ENCODE measurements around the gene OXLD1. TPM values are rescaled to one million over a fixed set of nuclear protein-coding genes. Genes with fewer than 3 reads are reported as not detected.

The OXLD1 gene
- total and polyA plus RNA-seq, 12 donors = 3.7 to 166 (median 51.5) TPM

DNA sequence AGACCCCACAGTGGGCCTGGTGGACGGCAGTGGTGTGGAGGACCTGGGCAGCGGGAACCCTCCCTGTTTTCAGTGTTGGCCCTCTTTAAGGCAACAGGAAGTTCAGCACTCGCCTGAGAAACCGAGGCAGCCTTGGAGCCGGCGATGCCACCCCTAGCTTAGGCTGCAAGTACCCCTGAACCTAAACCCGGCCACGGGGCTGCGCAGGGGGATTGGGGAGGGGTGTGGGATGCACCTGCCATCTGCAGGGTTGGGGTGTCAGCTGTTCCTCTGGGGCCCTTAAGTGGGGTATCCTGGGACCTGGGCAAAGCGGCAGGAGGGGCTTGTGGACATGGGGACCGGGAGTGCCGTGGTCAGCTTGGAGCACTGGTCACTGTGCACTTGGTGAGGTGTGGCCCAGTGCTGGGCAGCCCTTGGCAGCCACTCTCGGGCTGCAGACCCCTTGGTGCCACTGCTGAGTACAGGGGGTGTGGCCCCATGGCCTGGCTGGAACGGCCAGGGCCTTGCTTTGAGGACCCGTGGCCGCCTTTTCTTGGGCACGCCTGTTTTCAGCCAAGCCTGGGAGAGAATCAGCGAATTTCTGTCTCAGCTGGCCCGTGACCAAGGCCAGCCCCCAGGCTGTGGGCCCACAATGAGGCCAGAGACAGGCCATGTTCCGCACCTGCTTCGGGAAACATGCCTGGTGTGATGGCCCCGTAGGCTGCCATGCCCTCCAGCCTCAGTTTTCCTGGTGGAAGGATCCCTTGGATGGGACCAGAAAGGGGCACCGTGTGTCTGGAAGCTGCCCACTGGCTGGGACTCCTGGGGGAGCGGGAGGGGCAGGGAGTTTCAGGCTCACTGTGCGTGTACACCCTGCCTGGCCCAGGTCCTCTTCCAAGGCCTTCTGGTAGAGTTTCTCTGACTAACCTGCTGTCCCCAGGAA, 41.6 kb upstream of the OXLD1 start:
- 75 to 89% (median 86%) methylated on average over 4 to 25 of the region's 25 CpGs for WGBS, 4 donors
- Histone ChIP-seq H3K9me3 (replicated peaks in 1 of 3) (no peaks in the 10 kb centered on the region), H3K27ac (no peak overlapping the region), H3K4me1 (replicated peaks in 1 of 2) (peaks cover 18 to 27% of the 10 kb centered on the region in 2 donors), H3K36me3 (replicated peaks in 1 of 2) (peaks cover 0 to 27% of the 10 kb centered on the region in 2 donors), H3K4me3 (no peak overlapping the region), H3K27me3 (no peaks in the 10 kb centered on the region)
- DNase-seq = peak in 1 of 7 donors; percentile 18
- TF ChIP-seq POLR2A (IDR thresholded peaks at IDR 0.05) = no peak
- TF ChIP-seq, protein P1, sequence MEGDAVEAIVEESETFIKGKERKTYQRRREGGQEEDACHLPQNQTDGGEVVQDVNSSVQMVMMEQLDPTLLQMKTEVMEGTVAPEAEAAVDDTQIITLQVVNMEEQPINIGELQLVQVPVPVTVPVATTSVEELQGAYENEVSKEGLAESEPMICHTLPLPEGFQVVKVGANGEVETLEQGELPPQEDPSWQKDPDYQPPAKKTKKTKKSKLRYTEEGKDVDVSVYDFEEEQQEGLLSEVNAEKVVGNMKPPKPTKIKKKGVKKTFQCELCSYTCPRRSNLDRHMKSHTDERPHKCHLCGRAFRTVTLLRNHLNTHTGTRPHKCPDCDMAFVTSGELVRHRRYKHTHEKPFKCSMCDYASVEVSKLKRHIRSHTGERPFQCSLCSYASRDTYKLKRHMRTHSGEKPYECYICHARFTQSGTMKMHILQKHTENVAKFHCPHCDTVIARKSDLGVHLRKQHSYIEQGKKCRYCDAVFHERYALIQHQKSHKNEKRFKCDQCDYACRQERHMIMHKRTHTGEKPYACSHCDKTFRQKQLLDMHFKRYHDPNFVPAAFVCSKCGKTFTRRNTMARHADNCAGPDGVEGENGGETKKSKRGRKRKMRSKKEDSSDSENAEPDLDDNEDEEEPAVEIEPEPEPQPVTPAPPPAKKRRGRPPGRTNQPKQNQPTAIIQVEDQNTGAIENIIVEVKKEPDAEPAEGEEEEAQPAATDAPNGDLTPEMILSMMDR (IDR thresholded peaks at IDR 0.05) = no peak
- intact Hi-C loops (cut with DNase I) = no loop called here

DNA sequence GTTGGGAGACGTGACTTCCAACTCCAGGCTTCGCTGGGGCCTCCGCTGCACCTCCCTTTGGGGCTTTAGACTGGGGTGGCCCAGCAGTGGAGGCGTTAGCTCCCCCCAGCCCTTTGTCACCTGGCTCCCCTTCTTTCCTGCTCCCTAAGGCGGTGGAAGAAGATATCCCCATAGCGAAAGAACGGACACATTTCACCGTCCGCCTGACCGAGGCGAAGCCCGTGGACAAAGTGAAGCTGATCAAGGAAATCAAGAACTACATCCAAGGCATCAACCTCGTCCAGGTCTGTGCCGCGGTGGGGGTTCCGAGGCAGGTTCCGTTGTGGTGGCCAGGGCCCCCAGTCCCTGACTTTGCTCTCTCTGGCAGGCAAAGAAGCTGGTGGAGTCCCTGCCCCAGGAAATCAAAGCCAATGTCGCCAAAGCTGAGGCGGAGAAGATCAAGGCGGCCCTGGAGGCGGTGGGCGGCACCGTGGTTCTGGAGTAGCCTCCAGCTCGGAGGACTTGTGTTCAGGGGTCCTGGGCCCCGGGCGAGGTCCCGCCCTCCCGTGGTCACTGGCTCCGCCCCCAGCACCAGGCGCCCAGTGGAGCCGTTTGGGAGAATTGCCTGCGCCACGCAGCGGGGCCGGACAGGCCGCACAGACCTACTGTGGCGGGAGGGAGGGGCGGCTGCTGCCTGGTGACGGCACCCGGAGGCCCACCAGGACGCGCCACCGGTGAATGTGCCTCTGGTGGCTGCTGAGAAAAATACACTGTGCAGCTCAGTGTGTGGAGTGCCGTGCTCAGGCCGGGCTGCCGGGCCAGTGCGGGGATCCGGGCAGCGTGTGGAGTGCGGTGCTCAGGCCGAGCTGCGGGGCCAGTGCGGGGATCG, 40.6 kb upstream of the OXLD1 start:
- no peaks in the 10 kb centered on the region for H3K9me3 ChIP-seq (replicated peaks in 1 of 3)
- peaks cover 0 to 27% of the 10 kb centered on the region in 2 donors for H3K36me3 ChIP-seq (replicated peaks in 1 of 2)
- TF ChIP-seq, protein P1 (IDR thresholded peaks at IDR 0.05) = no peak
- TF ChIP-seq POLR2A (IDR thresholded peaks at IDR 0.05) = no peak
- no peak overlapping the region for H3K27ac ChIP-seq
- DNase-seq = no peak
- H3K27me3 ChIP-seq = no peaks in the 10 kb centered on the region
- WGBS, 4 donors = 89 to 96% (median 91%) methylated on average over 20 to 54 of the region's 54 CpGs
- intact Hi-C loops (cut with DNase I) = no loop called here
- peaks cover 16 to 27% of the 10 kb centered on the region in 2 donors for H3K4me1 ChIP-seq (replicated peaks in 1 of 2)
- H3K4me3 ChIP-seq = no peak overlapping the region

DNA sequence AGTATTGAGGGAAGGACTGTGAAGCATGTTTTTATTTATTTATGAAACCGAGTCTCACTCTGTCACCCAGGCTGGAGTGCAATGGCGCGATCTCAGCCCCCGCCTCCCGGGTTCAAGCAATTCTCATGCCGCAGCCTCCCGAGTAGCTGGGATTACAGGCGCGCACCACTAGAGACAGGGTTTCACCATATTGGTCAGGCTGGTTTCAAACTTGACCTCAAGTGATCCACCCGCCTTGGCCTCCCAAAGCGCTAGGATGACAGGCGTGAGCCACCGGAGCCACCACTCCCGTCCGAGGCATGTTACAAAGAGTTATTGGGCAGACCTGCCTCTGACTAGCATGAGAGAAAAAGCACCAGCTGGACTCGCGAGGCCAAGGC, 39.8 kb upstream of the OXLD1 start:
- no peaks in the 10 kb centered on the region for H3K27me3 ChIP-seq
- H3K27ac ChIP-seq = no peak overlapping the region
- H3K4me3 ChIP-seq = no peak overlapping the region
- H3K4me1 ChIP-seq (replicated peaks in 1 of 2) = peaks cover 22 to 30% of the 10 kb centered on the region in 2 donors
- H3K9me3 ChIP-seq (replicated peaks in 1 of 3) = no peaks in the 10 kb centered on the region
- intact Hi-C loops (cut with DNase I) = no loop called here
- peaks cover 0 to 34% of the 10 kb centered on the region in 2 donors for H3K36me3 ChIP-seq (replicated peaks in 1 of 2)
- DNase-seq = no peak
- no peak for TF ChIP-seq POLR2A (IDR thresholded peaks at IDR 0.05)
- TF ChIP-seq, protein P1 (IDR thresholded peaks at IDR 0.05) = no peak
- 93 to 96% (median 95%) methylated on average over 11 to 17 of the region's 17 CpGs for WGBS, 4 donors

Measured in adrenal gland (tissue), 12 donors.